GM10248 (cell line): Measurements from ENCODE around the gene ZNF462.

Source experiments
- CTCF ChIA-PET: fragments of 300-600 bp; sonication (Branson Sonifier 250); formaldehyde crosslinking; extraction: SDS; loops from one replicate; lab custom pipeline; 2021; ENCODE audit warnings: antibody characterized with exemption; lab: Yijun Ruan, JAX
- POLR2A ChIA-PET: fragments of 350-650 bp; sonication (Branson Sonifier 250); formaldehyde crosslinking; extraction: SDS; loops from one replicate; lab custom pipeline; 2020; ENCODE audit warnings: antibody characterized with exemption; lab: Yijun Ruan, JAX
- DNase-seq: peaks from one replicate; pipeline ENCODE4 v3.0.0; 2012; ENCODE audit errors: extremely low spot score
- CTCF ChIP-seq: IDR thresholded peaks from 2 replicates; pipeline ENCODE4 v1.5.1; 2012; ENCODE audit warnings: mild to moderate bottlenecking, low read depth; ENCODE audit errors: extremely low read depth, missing control alignments, control extremely low read depth

Gene ZNF462

DNA sequence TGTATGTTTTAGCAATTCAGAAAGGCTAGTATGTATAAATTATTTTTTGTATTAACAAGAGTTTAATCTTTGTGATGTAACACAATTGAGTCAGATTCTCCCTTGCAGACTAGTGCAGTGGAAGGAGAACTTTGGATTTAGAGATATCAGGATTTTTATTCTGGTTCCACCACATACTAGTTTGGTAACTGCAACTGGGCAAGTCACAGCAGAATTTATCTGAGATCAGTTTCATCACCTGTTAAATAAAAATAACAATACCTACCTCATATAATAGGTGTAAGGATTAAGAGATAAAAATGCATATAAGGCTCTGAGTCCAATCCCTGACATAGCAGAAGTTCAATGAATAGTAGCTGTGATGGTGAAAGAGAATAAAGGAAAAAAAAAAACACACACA is 34.0 kb upstream of the ZNF462 start:
- ChIA-PET CTCF (no interaction called here), POLR2A (no interaction called here)
- no peak for TF ChIP-seq CTCF
- no peak for DNase-seq

DNA sequence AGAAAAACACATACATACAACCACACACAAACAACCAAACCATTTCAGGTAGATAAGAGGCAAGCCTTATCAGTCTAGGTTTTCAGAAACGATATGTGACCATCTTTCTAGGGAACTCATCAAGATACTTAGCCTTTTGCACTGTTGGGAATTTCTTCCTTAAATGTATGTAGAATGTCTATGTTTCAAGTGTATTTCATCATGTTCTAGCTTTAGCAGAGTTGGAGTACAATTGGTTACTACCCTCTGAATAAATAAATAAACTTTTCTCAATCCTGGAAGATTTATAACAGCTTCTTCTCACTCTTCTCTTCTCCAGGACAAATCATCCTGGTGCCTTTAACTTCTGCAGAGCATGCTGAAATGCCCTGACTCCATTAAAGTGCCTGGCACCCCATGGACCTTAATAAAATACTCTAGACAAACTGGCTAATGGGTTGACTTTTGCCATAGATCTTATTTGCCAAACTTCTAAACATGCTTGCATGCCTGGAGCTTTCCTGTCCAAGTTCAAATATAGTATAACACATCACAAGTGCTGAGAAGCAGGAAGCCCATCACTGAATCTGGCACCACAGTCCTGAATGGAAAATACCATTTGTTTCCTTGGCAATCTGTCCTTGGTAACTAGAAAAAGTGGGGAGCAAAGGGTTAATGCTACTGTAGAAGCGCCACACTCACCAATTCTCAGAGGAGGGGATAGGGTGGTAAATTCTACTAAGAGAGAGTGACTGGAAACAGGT is 33.1 kb upstream of the ZNF462 start:
- CTCF ChIA-PET, result no interaction called here
- no peak for TF ChIP-seq CTCF
- DNase-seq, result no peak
- POLR2A ChIA-PET, result no interaction called here

GRCh38 chr9:106830527-106831150 is 32.3 kb upstream of the ZNF462 start:
- ChIA-PET POLR2A (no interaction called here), CTCF (no interaction called here)
- no peak for DNase-seq
- no peak for TF ChIP-seq CTCF

GRCh38 chr9:106834888-106835287 is 28.1 kb upstream of the ZNF462 start:
- TF ChIP-seq CTCF, result no peak
- DNase-seq, result no peak
- POLR2A ChIA-PET, result no interaction called here
- CTCF ChIA-PET, result interaction anchor here (1.1 kb wide), 2 partner anchors 15 to 54 kb away, joined by 3 to 4 read pairs; no protein-coding TSS in a partner anchor

GRCh38 chr9:106835840-106836239 is 27.1 kb upstream of the ZNF462 start:
- no peak for TF ChIP-seq CTCF
- CTCF ChIA-PET, result no interaction called here
- POLR2A ChIA-PET, result no interaction called here
- no peak for DNase-seq

- TF ChIP-seq CTCF, result no peak
- POLR2A ChIA-PET, result no interaction called here
- no peak for DNase-seq
- CTCF ChIA-PET, result interaction anchor here (1.1 to 2.4 kb wide), 2 partner anchors 7 to 10 kb away, joined by 3 to 8 read pairs; no protein-coding TSS in a partner anchor
Observed at GRCh38 chr9:106843371-106843770, 19.6 kb upstream of the ZNF462 start.
